OCI-LY1 (cell line): ENCODE measurements around the gene SOX2.

Source experiments
- H2AFZ ChIP-seq: fragments of 200-600 bp; sonication (generic), shearing (Covaris generic); 2 replicates; pipeline ENCODE4 v1.6.0; 2014; ENCODE audit warnings: antibody characterized with exemption, mild to moderate bottlenecking, low read length
- H3F3A ChIP-seq: fragments of 200-600 bp; sonication (generic), shearing (Covaris generic); 2 replicates; pipeline ENCODE4 v1.6.0; 2014; ENCODE audit warnings: mild to moderate bottlenecking, antibody characterized with exemption, low read length, moderate library complexity; ENCODE audit not compliant: insufficient read depth
- H3K27ac ChIP-seq: fragments of 200-600 bp; sonication (generic); 2 replicates; pipeline ENCODE4 v1.5.1; 2014; ENCODE audit warnings: low read length, mixed run types, mild to moderate bottlenecking, low read depth; ENCODE audit not compliant: poor library complexity, severe bottlenecking
- H3K27me3 ChIP-seq: fragments of 200-600 bp; sonication (generic); 2 replicates; pipeline ENCODE4 v1.6.0; 2014; ENCODE audit warnings: antibody characterized with exemption, mild to moderate bottlenecking, low read length, moderate library complexity; ENCODE audit not compliant: insufficient read depth
- H3K36me3 ChIP-seq: fragments of 200-600 bp; sonication (generic); 2 replicates; pipeline ENCODE4 v1.6.1; 2014; ENCODE audit warnings: mild to moderate bottlenecking, antibody characterized with exemption, low read length, moderate library complexity, mixed read lengths; ENCODE audit not compliant: insufficient read depth
- H3K4me1 ChIP-seq: fragments of 200-600 bp; sonication (generic); 2 replicates; pipeline ENCODE4 v1.5.1; 2014; ENCODE audit warnings: mild to moderate bottlenecking, low read length, moderate library complexity; ENCODE audit not compliant: insufficient read depth, severe bottlenecking
- H3K4me2 ChIP-seq: fragments of 200-600 bp; sonication (generic), shearing (Covaris generic); 2 replicates; pipeline ENCODE4 v1.6.1; 2014; ENCODE audit warnings: low read length
- H3K4me3 ChIP-seq: fragments of 200-600 bp; sonication (generic); 2 replicates; pipeline ENCODE4 v1.5.1; 2014; ENCODE audit warnings: low read length, low read depth, mild to moderate bottlenecking, mixed read lengths; ENCODE audit not compliant: poor library complexity, severe bottlenecking
- H3K79me2 ChIP-seq: fragments of 200-600 bp; shearing (Covaris generic); 2 replicates; pipeline ENCODE4 v1.6.1; 2016; ENCODE audit warnings: mixed run types, low read length, mixed read lengths; ENCODE audit not compliant: insufficient read depth
- H3K9ac ChIP-seq: fragments of 200-600 bp; sonication (generic), shearing (Covaris generic); 2 replicates; pipeline ENCODE4 v1.6.1; 2014; ENCODE audit warnings: mild to moderate bottlenecking, low read length, mixed read lengths
- H3K9me2 ChIP-seq: fragments of 200-600 bp; sonication (generic), shearing (Covaris generic); 2 replicates; pipeline ENCODE4 v1.6.1; 2014; ENCODE audit warnings: low read depth, mild to moderate bottlenecking, low read length, mixed read lengths
- H3K9me3 ChIP-seq: fragments of 200-600 bp; shearing (Covaris generic); 2 replicates; pipeline ENCODE4 v1.6.1; 2014; ENCODE audit warnings: low read length, mixed read lengths
- H4K20me1 ChIP-seq: fragments of 200-600 bp; sonication (generic), shearing (Covaris generic); 2 replicates; pipeline ENCODE4 v1.6.0; 2016; ENCODE audit warnings: mild to moderate bottlenecking, low read length; ENCODE audit not compliant: insufficient read depth
- EZH2 ChIP-seq: fragments of 200-600 bp; sonication (generic), shearing (Covaris generic); IDR thresholded peaks from 2 replicates; pipeline ENCODE4 v1.8.0; 2017; ENCODE audit warnings: borderline replicate concordance, mixed run types, mild to moderate bottlenecking, antibody characterized with exemption, low read length, moderate library complexity, mixed read lengths
- TF ChIP-seq, protein P1 (sequence below): fragments of 200-600 bp; sonication (generic), shearing (Covaris generic); IDR thresholded peaks from 2 replicates; pipeline ENCODE4 v1.5.1; 2017; ENCODE audit warnings: mild to moderate bottlenecking, antibody characterized with exemption, low read length, moderate library complexity, mixed read lengths

Gene SOX2

DNA sequence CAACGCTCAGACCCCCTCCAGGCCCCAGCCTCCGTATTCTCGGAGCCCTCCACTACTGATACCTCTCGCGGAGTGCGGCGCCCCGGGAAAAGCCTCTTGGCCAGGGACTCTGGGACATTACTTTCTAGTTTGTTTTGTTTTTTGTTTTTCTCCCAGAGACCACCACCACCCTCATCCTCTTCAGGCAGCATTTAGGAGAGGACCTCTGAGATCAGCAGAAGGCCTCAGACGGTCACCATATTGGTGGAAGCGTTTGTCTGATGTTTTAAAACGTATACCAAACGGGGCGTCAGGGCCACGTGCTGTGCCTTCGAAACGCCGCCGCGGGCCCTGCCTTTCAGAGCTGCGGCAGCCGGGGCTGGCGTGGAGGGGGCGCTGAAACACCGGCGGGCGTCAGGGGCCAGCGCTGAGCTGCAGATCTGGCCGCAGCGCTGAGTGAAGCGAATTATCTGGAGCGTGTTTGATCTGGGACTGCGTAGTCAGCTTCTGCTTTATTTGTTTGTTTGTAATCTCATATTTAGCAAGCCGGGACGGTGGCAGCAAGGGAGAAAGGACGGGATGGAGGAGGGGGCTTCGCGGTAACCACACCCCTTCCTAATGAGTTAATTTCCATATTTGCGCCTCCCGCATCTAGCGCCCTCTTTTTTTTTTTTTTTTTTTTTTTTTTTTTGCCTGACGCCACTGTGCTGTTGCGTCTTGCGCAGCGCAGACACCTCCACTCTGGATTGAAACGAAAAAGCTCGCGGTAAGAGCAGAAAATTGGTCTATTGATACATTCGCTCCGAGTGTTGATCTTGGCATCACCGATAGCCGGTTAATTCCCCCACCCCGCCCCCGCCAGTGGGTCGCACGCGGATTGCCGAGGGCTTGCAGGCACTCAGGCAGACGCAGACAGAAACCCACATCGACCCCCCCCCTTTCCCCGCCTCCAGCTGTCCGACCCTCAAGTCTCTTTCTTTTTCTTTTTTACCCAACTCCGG lies 14.9 kb downstream of the SOX2 start:
- TF ChIP-seq, protein P1, sequence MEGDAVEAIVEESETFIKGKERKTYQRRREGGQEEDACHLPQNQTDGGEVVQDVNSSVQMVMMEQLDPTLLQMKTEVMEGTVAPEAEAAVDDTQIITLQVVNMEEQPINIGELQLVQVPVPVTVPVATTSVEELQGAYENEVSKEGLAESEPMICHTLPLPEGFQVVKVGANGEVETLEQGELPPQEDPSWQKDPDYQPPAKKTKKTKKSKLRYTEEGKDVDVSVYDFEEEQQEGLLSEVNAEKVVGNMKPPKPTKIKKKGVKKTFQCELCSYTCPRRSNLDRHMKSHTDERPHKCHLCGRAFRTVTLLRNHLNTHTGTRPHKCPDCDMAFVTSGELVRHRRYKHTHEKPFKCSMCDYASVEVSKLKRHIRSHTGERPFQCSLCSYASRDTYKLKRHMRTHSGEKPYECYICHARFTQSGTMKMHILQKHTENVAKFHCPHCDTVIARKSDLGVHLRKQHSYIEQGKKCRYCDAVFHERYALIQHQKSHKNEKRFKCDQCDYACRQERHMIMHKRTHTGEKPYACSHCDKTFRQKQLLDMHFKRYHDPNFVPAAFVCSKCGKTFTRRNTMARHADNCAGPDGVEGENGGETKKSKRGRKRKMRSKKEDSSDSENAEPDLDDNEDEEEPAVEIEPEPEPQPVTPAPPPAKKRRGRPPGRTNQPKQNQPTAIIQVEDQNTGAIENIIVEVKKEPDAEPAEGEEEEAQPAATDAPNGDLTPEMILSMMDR: no peak
- no peak for TF ChIP-seq EZH2
- Histone ChIP-seq H3K4me2 (peak overlapping the region; percentile 42), H3K27ac (peak overlapping the region; percentile 39), H3K9me3 (no peaks in the 10 kb centered on the region), H3K9ac (no peak overlapping the region), H3K4me1 (peaks cover 68% of the 10 kb centered on the region), H3K4me3 (peak overlapping the region; percentile 12), H3K27me3 (no peaks in the 10 kb centered on the region), H3K79me2 (peaks cover 94% of the 10 kb centered on the region), H3K9me2 (no peaks in the 10 kb centered on the region), H3F3A (no peaks in the 10 kb centered on the region; the same call in 1 of the 2 replicates), H3K36me3 (peaks cover 76% of the 10 kb centered on the region), H2AFZ (no peak overlapping the region), H4K20me1 (no peaks in the 10 kb centered on the region)

DNA sequence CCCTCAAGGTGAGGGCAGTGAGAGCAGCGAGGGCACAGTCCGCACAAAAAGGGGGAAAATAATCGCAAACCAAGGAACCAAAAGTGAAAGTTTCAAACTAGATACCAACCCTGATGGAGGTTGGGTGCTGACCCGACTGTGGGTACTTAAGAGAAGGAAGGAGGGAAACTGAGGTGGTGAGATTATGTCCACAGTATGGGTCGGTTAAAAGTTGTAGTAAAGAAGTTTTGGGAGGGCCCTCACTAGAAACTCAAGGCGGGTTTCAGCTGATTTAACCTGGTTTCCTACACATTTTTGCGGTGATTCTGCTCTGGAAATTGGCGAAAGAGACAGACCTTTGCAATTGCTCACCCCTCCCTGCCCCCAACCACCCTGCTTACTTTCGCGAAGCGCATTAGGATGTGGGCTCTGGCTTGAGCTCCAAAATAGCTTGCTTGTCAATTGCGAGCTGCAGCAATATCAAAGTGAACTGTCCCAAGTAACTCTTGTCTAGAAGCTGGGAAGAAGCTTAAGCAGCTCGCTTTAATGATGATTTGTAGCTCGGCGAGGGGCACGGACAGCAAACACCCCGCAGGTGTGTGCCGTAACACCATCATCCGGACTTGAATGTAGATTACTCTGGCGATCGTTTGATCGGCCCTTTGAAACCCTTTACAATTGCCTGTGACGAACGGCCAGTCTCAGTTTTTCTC lies 15.8 kb downstream of the SOX2 start:
- H4K20me1 ChIP-seq: no peaks in the 10 kb centered on the region
- peak overlapping the region; percentile 39 for H3K27ac ChIP-seq
- H3K27me3 ChIP-seq: no peaks in the 10 kb centered on the region
- H3K4me2 ChIP-seq: peak overlapping the region; percentile 42
- H3K4me1 ChIP-seq: peaks cover 67% of the 10 kb centered on the region
- no peak overlapping the region for H2AFZ ChIP-seq
- no peaks in the 10 kb centered on the region for H3K9me3 ChIP-seq
- peaks cover 86% of the 10 kb centered on the region for H3K79me2 ChIP-seq
- no peaks in the 10 kb centered on the region; the same call in 1 of the 2 replicates for H3F3A ChIP-seq
- no peaks in the 10 kb centered on the region for H3K9me2 ChIP-seq
- H3K4me3 ChIP-seq: peak overlapping the region; percentile 12
- H3K9ac ChIP-seq: no peak overlapping the region
- TF ChIP-seq, protein P1: no peak
- H3K36me3 ChIP-seq: peaks cover 68% of the 10 kb centered on the region

DNA sequence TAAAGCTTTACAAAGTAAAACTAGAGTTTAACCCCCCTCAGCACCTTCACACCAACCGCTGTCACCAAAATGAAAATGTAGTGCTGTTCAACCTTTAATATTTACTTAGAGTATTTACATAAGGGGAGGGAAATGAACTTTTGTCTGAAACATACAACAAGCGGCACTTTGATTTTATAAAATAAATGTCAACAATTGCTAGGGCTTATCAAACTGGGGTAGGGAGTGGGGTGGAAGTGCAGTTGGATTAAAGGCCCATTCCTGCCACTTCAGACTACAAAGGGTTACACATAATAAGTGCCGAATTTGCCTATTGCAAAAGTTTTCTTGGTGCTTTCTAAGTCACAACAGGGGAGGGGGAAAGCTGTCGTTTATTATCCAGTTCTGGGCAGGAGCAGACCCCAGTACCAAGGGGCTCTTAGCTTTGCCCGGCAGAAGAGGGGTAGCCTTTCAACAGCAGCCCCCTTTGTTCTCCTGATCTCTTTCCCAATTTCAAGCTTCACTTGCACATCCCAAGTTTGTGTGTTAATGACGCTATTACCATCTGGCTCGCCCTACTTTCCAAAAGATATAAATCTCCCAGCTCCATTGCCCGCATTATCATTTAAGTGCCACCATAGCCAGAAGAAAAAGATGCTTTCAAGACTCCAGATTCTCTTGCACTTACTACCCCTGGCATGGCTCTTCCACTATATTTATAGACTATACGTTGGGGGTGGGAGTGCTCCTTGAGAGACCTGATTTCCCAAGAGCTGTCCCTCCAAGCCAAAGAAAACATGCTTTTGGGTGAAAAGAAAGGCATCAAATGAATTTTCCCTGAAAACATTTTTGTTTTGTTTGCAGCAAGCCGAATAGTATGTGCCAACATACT lies 17.0 kb downstream of the SOX2 start:
- Histone ChIP-seq H3K79me2 (peaks cover 83% of the 10 kb centered on the region), H3F3A (no peaks in the 10 kb centered on the region; the same call in 1 of the 2 replicates), H3K4me1 (peaks cover 76% of the 10 kb centered on the region), H3K9me3 (no peaks in the 10 kb centered on the region), H3K27me3 (no peaks in the 10 kb centered on the region), H3K4me3 (peak overlapping the region; percentile 30), H3K9ac (peak overlapping the region; percentile 19; the same call in 1 of the 2 replicates), H4K20me1 (no peaks in the 10 kb centered on the region), H3K27ac (peak overlapping the region; percentile 63), H3K4me2 (peak overlapping the region; percentile 60), H3K9me2 (no peaks in the 10 kb centered on the region), H3K36me3 (peaks cover 67% of the 10 kb centered on the region), H2AFZ (no peak overlapping the region)
- TF ChIP-seq, protein P1: no peak
- no peak for TF ChIP-seq EZH2
